Measurements from ENCODE around the gene MRFAP1.

The MRFAP1 gene

GRCh38 chr4:6684656-6685055, 44.2 kb downstream of the MRFAP1 start:
- ATAC-seq: no peak
- Mint-ChIP-seq H3K27ac (no peak overlapping the region), H3K36me3 (peaks cover 20% of the 10 kb centered on the region), H3K9me3 (peaks cover 4% of the 10 kb centered on the region), H3K4me3 (no peak overlapping the region), H3K27me3 (peaks cover 28% of the 10 kb centered on the region), H3K4me1 (peaks cover 12% of the 10 kb centered on the region)

GRCh38 chr4:6686104-6686787, 45.8 kb downstream of the MRFAP1 start:
- Mint-ChIP-seq H3K4me1 (peaks cover 18% of the 10 kb centered on the region), H3K27ac (no peak overlapping the region), H3K4me3 (no peak overlapping the region), H3K36me3 (peaks cover 4% of the 10 kb centered on the region), H3K27me3 (peaks cover 43% of the 10 kb centered on the region), H3K9me3 (no peaks in the 10 kb centered on the region)
- no peak for ATAC-seq

DNA sequence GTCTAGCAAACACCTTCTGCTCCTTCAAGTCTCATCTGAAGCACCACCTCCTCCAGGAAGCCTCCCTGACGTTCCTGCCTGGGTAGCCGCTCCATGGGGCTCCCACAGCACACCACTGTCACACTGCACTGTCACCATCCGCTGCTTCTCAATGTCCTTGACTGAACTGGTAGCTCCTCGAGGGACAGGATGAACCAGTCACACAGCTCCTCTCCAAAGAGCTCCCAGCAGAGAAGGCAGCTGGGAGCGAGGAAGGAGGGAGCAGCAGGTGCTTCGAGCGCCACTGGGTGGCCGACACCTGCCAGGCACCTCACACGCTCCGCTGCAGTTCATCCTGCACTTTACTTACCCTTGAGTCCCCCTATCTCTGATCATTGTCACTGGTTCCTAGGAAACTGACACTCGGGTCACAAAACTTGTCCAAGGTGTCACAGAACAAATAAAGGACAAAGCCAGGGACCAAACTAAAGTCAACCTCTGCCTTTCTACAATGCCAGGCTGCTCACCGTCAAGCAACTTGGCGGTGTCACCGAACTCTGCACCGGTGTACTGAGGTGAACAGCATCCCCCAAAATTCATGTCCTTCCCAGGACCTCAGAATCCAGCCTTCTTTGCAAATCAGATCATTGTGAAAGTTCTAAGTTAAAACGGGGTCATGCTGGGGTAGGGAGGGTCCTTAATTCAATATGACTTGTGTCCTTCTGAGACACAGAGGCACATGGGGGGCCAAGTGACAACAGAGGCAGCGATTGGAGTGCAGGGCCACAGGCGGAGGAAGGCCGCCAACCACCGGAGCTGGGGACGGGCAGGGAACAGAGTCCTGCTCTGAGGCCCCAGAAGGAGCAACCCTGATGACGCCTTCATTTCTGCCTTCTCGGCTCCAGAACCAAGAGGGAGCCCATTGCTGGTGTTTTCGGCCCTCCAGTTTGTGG, 47.7 kb downstream of the MRFAP1 start:
- Mint-ChIP-seq H3K27ac (no peak overlapping the region), H3K9me3 (no peaks in the 10 kb centered on the region), H3K36me3 (no peaks in the 10 kb centered on the region), H3K27me3 (peaks cover 44% of the 10 kb centered on the region), H3K4me1 (peaks cover 18% of the 10 kb centered on the region), H3K4me3 (no peak overlapping the region)
- no peak for ATAC-seq

DNA sequence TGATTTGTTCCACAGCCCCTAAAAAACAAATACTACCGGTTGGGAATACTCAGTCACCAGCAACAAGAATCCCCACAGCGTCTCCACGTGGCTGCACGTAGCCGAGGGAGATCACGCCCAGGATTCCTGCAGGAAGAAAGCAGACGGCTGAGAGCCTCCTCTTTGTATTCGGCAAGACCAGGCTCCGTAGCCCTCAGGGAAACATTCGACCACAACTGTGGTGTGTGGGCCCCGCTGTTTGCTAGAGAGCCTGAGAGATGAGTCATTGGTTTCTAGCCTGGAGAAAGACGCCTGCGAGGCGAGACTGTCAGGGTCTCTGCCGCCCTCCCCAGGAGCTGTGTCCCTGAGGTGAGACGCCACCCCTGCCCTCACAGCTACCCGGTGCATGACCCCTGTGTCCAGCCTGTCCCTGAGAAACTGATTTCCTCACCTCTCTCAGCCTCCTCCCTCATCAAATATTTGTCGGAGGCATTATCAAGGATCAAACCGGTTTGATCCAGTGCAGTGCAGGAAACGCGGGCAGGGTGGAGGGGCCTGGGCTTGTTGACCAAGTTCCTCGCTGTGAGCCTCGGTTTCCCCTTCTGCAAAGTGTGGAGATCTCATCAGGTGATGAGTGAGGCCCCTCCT, 48.5 kb downstream of the MRFAP1 start:
- peak; percentile 86 for ATAC-seq
- Mint-ChIP-seq H3K4me1 (peaks cover 18% of the 10 kb centered on the region), H3K9me3 (no peaks in the 10 kb centered on the region), H3K27me3 (peaks cover 44% of the 10 kb centered on the region), H3K36me3 (peaks cover 6% of the 10 kb centered on the region), H3K27ac (no peak overlapping the region), H3K4me3 (no peak overlapping the region)

- ATAC-seq: no peak
- H3K4me1 Mint-ChIP-seq: peaks cover 18% of the 10 kb centered on the region
These were observed 49.0 kb downstream of the MRFAP1 start for GRCh38 chr4:6689506-6689960.

More at GRCh38 chr4:6689506-6689960, 49.0 kb downstream of the MRFAP1 start:
- peaks cover 6% of the 10 kb centered on the region for H3K36me3 Mint-ChIP-seq
- no peaks in the 10 kb centered on the region for H3K9me3 Mint-ChIP-seq
- peaks cover 44% of the 10 kb centered on the region for H3K27me3 Mint-ChIP-seq
- no peak overlapping the region for H3K4me3 Mint-ChIP-seq
- no peak overlapping the region for H3K27ac Mint-ChIP-seq

Data from stimulated activated memory B cell treated with anti-CD40 and anti-IgM and Interleukin-4, amounts not matched to agents 10 μg/mL and 1 μg/mL and 100 μg/mL, for 72 hours (primary cell).